Measurements from ENCODE around the gene PIK3R3. TPM values are rescaled to one million over a fixed set of nuclear protein-coding genes. Genes with fewer than 3 reads are reported as not detected.
"Not testable (repeated sequence)": the region's sequence is repeated elsewhere in the genome, so short reads cannot be mapped to it uniquely, and the experiment has no call there.

Gene PIK3R3
- total RNA-seq, 2 donors from 2014 or later = 34.9 to 50.9 TPM

- intact Hi-C loops (cut with DNase I) = no loop called here
- no peak for DNase-seq
- peak in 1 of 2 donors; percentile 68 for ATAC-seq
Measured at GRCh38 chr1:46084553-46085451, 47.6 kb downstream of the PIK3R3 start.

DNA sequence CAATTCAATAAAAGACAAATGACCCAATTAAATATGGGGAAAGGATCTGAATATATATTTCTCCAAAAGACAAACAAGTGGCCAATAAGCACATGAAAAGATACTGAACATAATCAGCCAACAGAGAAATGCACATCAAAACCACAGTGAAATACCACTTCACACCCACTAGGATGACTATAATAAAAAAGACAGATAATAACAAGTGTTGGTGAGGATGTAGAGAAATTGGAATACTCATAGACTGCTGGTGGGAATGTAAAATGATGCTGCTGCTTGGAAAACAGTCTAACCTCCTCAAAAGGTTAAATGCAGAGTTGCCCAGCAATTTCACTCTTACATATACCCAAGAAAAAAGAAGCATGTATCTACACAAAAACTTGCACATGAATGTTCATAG is 48.9 kb downstream of the PIK3R3 start:
- ATAC-seq = no peak
- intact Hi-C loops (cut with DNase I) = no loop called here
- no peak for DNase-seq

GRCh38 chr1:46081619-46082018 is 50.8 kb downstream of the PIK3R3 start:
- DNase-seq (no peak), ATAC-seq (peak in 1 of 2 donors; percentile 21)
- intact Hi-C loops (cut with DNase I) = no loop called here

GRCh38 chr1:46081206-46081605 is 51.2 kb downstream of the PIK3R3 start:
- ATAC-seq (no peak), DNase-seq (no peak)
- intact Hi-C loops (cut with DNase I) = no loop called here

DNA sequence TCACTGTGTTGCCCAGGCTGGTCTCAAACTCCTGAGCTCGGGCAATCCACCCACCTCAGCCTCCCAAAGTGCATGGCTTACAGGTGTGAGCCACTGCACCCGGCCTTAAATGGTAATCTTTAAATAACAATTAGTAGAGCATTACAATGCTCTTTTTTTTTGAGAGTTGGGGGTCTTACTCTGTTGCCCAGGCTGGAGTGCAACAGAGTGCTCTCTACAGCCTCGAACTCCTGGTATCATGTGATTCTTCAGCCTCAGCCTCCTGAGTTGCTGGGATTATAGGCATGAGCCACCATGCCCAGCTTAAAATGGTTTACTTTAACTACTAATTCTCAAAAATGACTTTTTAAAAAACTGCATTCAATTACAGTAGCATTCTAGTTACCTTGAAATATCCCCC is 52.2 kb downstream of the PIK3R3 start:
- no peak for DNase-seq
- intact Hi-C loops (cut with DNase I) = no loop called here
- ATAC-seq = no peak

GRCh38 chr1:46077644-46078043 is 54.8 kb downstream of the PIK3R3 start:
- intact Hi-C loops (cut with DNase I) = loop anchor here in 1 of 2 donors (10.0 kb wide), 1 partner anchor 47 kb away; no protein-coding TSS in a partner anchor
- no peak for DNase-seq
- ATAC-seq = no peak

DNA sequence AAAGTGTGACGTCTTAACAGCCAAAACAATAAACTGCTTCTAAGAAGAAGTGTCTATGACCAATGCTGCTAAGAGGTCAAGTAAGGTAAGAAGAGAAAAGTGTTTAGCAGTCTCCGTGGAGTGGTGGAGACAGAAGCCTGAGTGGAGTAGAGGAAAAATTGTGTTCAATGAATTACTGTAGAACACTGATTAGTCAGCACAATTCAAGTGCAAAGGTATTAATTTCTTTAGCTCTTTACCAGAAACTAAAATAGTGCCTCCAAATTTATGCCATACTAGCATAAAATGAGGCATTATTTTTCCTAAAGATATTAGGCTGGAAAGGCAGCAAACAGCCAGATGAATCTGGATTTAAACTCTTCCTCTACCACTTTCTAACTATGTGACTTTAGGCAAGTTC is 56.1 kb downstream of the PIK3R3 start:
- no peak for ATAC-seq

DNA sequence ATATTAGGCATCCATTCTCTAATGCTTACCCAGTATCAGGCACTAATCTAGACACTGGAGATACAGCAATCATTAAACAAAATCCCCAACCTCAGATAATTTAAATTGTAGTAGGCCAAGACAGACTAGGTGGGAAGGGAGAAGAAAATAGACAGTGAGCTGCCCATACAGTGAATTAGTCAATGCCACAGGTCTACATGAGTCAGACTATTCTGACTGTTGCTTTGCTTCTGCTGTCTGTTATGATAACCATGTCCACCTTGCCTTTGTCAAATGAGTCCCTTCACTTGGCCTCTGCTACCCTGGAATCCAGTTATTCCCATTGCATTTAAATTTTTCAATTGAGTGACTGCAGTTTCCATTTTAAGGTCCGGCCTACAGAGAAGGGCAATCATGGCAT is 59.5 kb downstream of the PIK3R3 start:
- DNase-seq = no peak
- no peak for ATAC-seq
- intact Hi-C loops (cut with DNase I) = loop anchor here in 1 of 2 donors (10.0 kb wide), 1 partner anchor 52 kb away; no protein-coding TSS in a partner anchor

More for the DNA sequence above, 56.1 kb downstream of the PIK3R3 start:
- intact Hi-C loops (cut with DNase I) = loop anchor here in 1 of 2 donors (10.0 kb wide), 1 partner anchor 48 kb away; no protein-coding TSS in a partner anchor
- no peak for DNase-seq

GRCh38 chr1:46070164-46070814 is 62.1 kb downstream of the PIK3R3 start:
- intact Hi-C loops (cut with DNase I) = loop anchor here in 1 of 2 donors (10.0 kb wide), 1 partner anchor 55 kb away; no protein-coding TSS in a partner anchor
- DNase-seq (no peak), ATAC-seq (peak; percentile 63 to 78)

DNA sequence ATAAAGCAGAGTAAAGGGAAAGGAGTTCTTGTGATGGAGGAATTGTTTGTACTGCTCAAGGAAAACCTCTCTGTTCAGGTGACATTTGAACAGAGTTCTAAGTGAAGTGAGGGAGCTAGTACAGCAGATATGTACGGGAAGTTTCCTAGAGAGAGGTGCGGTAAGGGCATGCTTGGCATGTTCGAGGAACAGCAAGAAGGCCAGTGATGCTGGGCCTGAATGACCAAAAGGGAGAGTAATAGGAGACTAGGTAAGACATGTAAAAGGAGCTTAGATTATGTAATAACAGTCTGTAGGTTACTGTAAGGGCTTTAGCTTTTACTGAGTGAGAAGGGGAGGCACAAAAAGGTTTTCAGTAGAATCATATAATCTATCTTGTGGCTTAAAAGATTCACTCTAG is 63.9 kb downstream of the PIK3R3 start:
- intact Hi-C loops (cut with DNase I) = no loop called here
- no peak for ATAC-seq
- DNase-seq = no peak

DNA sequence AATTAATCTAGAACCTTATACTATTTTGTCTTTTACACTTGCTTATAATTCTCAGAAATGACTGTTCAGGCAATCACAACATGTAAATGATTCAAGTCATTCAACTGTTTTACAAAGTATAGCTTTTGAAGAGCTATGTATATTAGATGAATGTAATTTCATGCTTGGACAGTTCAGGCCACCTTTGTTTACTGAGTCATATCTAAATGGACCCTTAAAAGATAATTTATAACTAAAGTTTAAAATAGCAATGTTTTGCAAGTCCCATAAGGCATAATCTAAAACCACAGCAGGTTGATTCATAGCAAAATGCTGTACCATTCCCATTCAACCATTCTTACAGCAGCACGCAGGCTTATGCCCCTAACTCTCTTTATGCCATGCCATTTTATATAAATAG is 64.8 kb downstream of the PIK3R3 start:
- intact Hi-C loops (cut with DNase I) = no loop called here
- DNase-seq (no peak), ATAC-seq (no peak)

DNA sequence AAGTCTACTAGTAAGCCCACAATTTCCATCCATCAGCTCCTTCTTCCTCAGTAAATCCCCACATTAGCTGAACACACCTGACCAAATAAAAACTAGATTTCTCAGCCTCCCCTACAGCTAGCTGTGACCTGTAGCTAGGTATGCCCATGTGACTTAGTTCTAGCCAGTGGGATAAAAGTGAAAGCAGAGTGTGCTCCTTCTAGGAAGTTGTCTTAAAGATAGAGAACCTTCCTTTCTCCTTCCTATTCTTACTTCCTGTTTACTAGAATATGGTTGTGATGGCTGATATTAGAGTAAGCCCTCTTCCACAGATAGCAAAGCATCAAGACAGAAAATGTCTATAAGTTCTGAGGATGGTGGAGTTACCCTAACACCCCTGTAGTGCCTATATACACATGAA is 67.0 kb downstream of the PIK3R3 start:
- DNase-seq = no peak
- intact Hi-C loops (cut with DNase I) = no loop called here
- peak in 1 of 2 donors; percentile 33 for ATAC-seq

GRCh38 chr1:46064708-46065107 is 67.7 kb downstream of the PIK3R3 start:
- intact Hi-C loops (cut with DNase I) = no loop called here
- DNase-seq (no peak), ATAC-seq (no peak)

- no peak for ATAC-seq
- intact Hi-C loops (cut with DNase I) = no loop called here
- no peak for DNase-seq
Measured at GRCh38 chr1:46062651-46063319, 69.6 kb downstream of the PIK3R3 start.

- intact Hi-C loops (cut with DNase I) = no loop called here
- DNase-seq (no peak), ATAC-seq (no peak)
Measured at GRCh38 chr1:46061146-46061545, 71.3 kb downstream of the PIK3R3 start.

GRCh38 chr1:46058936-46059335 is 73.5 kb downstream of the PIK3R3 start:
- DNase-seq (no peak), ATAC-seq (no peak)

DNA sequence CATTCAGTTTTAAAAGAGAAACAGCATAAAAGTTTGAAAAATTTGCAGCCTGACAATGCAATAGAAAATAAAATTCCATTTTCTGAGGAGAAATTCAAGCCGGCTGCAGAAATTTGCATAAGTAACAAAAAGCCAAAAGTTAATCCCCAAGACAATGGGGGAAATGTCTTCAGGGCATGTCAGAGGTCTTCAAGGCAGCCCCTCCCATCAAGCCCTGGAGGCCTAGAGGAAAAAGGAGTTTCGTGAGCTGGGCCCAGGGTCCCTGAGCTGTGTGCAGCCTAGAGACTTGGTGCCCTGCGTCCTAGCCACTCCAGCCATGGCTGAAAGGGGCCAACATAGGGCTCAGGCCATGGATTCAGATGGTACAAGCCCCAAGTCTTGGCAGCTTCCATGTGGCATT is 74.6 kb downstream of the PIK3R3 start:
- DNase-seq = no peak
- intact Hi-C loops (cut with DNase I) = no loop called here
- no peak for ATAC-seq

More at GRCh38 chr1:46058936-46059335, 73.5 kb downstream of the PIK3R3 start:
- intact Hi-C loops (cut with DNase I) = no loop called here

DNA sequence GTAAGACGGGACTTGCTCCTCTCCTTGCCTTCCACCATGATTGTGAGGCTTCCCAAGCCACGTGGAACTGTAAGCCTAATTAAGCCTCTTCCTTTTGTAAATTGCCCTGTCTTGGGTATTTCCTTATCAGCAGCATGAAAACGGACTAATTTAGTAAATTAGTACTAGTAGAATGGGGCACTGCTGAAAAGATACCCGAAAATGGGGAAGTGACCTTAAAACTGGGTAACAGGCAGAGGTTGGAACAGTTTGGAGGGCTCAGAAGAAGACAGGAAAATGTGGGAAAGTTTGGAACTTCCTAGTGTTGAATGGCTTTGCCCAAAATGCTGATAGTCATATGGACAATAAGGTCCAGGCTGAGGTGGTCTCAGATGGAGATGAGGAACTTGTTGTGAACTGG is 75.2 kb downstream of the PIK3R3 start:
- ATAC-seq; DNase-seq; intact Hi-C loops (cut with DNase I): not testable (repeated sequence)

DNA sequence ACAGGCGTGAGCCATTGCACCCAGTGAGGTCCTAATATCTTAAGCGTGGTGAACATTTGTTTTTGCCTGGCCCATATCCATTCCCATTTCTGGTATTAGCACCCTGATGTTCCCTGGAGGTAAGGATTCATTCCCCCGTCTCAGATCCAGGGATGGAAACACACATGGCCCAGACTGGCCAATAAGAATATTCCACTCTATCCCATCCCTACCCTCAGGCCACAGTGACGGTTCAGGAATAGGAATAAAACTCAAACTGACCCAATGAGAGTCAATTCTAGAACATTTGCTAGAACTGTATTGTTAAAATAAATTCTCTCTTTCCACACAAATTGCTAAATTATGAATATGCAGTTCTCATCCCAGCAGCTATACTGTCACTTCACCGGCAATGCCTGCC is 76.1 kb downstream of the PIK3R3 start:
- ATAC-seq (no peak), DNase-seq (no peak)
- intact Hi-C loops (cut with DNase I) = no loop called here

GRCh38 chr1:46053734-46054133 is 78.7 kb downstream of the PIK3R3 start:
- DNase-seq (no peak), ATAC-seq (no peak)
- intact Hi-C loops (cut with DNase I) = no loop called here

Measured in left cardiac atrium (tissue), 4 donors.